Measurements from ENCODE around the gene NBDY. TPM values are rescaled to one million over a fixed set of nuclear protein-coding genes. Genes with fewer than 3 reads are reported as not detected.
"Not testable (repeated sequence)": the region's sequence is repeated elsewhere in the genome, so short reads cannot be mapped to it uniquely, and the experiment has no call there.

The NBDY gene
- total RNA-seq, 4 donors from 2014 or later = 15.6 to 47.2 (median 20.4) TPM

DNA sequence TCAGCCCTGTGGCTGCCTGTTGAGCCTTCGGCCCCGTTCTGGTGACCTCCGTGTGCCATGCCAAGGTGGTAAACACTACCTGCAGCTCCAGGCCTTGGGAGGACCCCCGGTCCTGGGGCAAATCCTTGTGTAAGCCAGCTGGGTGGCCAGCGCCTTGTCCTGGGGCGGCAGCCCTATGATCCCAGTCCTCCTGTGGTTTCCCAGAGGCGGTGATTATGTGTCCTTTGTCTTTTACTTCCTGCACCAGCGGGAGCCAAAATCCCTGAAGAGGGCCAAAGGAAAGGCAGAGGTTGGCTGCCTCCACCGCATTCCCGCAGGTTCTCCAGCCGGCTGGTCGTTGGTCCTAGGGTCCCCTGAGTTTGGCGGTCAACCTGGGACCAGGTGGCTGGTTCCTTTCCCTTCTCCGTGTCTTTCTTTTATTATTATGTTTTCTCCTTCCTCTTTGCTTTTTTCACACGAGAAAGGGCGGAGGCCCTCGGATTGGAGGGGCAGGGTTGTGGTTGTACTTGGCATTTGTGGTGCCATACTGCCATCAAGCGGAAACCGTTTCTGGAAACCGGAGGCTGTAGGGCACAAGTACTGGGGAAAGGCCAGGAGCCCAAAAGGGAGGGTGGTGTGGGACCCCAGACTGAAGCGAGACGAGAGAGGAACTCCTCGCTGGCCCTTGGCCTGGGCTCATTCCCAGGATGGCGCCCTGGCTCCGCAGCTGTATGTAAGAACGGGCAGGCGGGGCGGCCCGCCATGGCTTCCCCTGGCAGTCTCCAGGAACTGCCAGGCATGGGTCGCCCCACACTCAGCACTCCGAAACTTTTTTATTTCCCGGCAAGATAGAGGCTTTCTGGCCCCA, 43.9 kb downstream of the NBDY start:
- H3K36me3 ChIP-seq; H3K27me3 ChIP-seq; H3K27ac ChIP-seq; DNase-seq (ENCODE audit: low spot score in 2 of 2); H3K9me3 ChIP-seq; H3K4me3 ChIP-seq; H3K4me1 ChIP-seq: not testable (repeated sequence)
- WGBS = no CpG with 5 or more reads among the region's 32 CpGs

DNA sequence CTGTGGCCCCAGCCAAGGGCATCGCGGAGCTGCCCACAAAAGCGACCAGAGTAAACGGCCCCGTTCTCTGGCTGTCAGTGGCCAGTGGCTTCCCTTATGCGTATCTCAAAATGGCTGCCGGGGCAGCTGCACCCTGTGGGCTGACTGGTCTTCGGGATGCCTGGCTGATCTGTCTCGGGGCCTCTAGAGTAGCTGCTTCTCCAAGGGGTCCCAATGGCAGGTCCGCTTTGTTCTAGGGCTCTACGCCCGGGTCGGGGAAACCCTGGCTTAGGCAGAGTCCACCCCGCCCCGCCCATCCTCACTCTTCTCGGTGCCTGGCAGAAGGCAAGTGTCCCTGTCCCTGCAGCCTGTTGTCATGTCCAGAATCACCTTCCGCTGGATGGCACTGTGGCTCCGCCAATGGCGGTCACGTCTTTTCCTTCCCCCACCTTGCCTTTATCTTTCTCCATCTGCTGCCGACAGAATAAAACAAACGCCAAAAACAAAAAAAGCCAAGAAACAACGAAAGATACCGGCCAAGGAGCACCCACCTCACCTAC, 44.5 kb downstream of the NBDY start:
- H3K36me3 ChIP-seq; DNase-seq (ENCODE audit: low spot score in 2 of 2); H3K4me1 ChIP-seq; H3K9me3 ChIP-seq; H3K27me3 ChIP-seq; H3K4me3 ChIP-seq; H3K27ac ChIP-seq: not testable (repeated sequence)
- no CpG with 5 or more reads among the region's 24 CpGs for WGBS

DNA sequence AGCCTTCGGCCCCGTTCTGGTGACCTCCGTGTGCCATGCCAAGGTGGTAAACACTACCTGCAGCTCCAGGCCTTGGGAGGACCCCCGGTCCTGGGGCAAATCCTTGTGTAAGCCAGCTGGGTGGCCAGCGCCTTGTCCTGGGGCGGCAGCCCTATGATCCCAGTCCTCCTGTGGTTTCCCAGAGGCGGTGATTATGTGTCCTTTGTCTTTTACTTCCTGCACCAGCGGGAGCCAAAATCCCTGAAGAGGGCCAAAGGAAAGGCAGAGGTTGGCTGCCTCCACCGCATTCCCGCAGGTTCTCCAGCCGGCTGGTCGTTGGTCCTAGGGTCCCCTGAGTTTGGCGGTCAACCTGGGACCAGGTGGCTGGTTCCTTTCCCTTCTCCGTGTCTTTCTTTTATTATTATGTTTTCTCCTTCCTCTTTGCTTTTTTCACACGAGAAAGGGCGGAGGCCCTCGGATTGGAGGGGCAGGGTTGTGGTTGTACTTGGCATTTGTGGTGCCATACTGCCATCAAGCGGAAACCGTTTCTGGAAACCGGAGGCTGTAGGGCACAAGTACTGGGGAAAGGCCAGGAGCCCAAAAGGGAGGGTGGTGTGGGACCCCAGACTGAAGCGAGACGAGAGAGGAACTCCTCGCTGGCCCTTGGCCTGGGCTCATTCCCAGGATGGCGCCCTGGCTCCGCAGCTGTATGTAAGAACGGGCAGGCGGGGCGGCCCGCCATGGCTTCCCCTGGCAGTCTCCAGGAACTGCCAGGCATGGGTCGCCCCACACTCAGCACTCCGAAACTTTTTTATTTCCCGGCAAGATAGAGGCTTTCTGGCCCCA, 49.3 kb downstream of the NBDY start:
- not testable (repeated sequence) for DNase-seq (ENCODE audit: low spot score in 2 of 2); H3K4me1 ChIP-seq; H3K27me3 ChIP-seq; H3K27ac ChIP-seq; H3K36me3 ChIP-seq; H3K4me3 ChIP-seq; H3K9me3 ChIP-seq
- no CpG with 5 or more reads among the region's 32 CpGs for WGBS

DNA sequence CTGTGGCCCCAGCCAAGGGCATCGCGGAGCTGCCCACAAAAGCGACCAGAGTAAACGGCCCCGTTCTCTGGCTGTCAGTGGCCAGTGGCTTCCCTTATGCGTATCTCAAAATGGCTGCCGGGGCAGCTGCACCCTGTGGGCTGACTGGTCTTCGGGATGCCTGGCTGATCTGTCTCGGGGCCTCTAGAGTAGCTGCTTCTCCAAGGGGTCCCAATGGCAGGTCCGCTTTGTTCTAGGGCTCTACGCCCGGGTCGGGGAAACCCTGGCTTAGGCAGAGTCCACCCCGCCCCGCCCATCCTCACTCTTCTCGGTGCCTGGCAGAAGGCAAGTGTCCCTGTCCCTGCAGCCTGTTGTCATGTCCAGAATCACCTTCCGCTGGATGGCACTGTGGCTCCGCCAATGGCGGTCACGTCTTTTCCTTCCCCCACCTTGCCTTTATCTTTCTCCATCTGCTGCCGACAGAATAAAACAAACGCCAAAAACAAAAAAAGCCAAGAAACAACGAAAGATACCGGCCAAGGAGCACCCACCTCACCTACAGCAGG, 50.0 kb downstream of the NBDY start:
- not testable (repeated sequence) for H3K27me3 ChIP-seq; H3K36me3 ChIP-seq; H3K27ac ChIP-seq; H3K9me3 ChIP-seq; H3K4me1 ChIP-seq; DNase-seq (ENCODE audit: low spot score in 2 of 2); H3K4me3 ChIP-seq
- no CpG with 5 or more reads among the region's 24 CpGs for whole genome bisulfite sequencing

DNA sequence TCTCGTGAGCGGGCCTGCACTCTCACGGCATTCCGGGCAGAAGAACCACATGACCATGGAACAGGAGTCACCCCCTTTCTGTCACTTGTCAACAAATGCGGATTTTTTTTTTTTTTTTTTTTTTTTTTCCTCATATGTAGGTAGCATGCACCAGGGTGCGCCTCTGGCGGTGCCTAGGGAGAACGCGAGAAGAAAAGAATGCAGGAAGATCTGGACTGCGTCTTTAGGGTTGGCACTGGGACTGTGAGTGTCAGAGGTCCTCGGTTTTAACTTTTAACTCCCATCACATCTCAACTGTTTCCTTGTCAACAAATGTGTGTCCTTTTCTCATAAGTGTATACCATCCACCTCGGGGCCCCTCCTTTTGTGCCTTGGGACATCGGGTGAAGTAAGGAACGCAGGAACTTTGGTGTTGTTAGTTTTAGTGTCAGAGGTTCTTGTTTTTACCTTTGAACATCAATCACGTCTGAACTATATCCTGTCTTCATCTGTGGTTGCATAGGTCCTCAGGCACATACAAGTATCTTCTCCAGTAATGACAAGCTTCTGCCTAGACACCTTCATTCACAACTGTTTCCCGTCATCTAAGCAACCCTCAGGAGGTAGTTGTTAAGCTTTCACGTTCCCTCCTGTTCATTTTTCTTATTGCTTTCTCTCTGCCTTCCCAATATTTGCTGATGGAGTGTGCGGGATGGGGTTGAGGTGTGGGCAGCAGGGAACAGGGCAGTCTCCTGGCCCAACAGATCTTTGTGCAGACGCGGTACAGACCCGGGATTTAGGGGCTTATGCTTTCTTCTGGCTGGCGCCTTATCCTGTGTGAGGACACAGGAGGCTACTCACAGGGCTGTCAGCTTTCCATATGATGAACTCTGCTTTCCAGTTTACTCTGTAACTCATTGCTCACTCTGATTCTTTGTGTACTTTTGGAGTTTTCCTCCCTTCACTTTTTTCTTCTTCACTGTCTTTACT, 51.9 kb downstream of the NBDY start:
- H3K27me3 ChIP-seq; H3K4me3 ChIP-seq; DNase-seq (ENCODE audit: low spot score in 2 of 2); H3K27ac ChIP-seq; H3K4me1 ChIP-seq; H3K9me3 ChIP-seq; H3K36me3 ChIP-seq: not testable (repeated sequence)
- 82% methylated on average over 17 of the region's 22 CpGs for WGBS

DNA sequence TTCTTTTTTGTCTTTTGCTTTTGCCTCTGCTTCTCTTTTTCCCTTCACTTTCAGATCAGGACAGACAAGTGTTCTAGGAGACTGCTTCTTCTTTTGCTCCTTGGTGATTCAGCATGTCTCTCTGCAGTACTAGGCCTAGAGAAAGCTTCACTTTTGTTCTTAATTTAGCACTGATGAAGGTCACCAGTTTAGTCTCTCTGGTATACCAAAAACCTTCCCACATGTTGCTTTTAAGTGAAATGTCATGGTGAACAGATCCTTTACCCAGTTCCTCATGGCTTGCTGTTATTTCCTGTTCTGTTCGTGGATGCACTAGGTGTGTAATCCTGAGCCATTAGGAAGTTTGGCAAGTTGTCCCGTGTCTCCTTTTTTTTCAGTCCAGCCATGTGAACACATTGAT, 53.3 kb downstream of the NBDY start:
- H3K36me3 ChIP-seq = no peaks in the 10 kb centered on the region
- no peak overlapping the region for H3K4me3 ChIP-seq
- DNase-seq (ENCODE audit: low spot score in 2 of 2) = no peak
- no peaks in the 10 kb centered on the region for H3K9me3 ChIP-seq
- no peak overlapping the region for H3K27ac ChIP-seq
- no peaks in the 10 kb centered on the region for H3K4me1 ChIP-seq
- no peak for TF ChIP-seq EP300 (IDR thresholded peaks at IDR 0.05)
- WGBS = 32% methylated on average over 2 of the region's 2 CpGs
- H3K27me3 ChIP-seq = no peaks in the 10 kb centered on the region

DNA sequence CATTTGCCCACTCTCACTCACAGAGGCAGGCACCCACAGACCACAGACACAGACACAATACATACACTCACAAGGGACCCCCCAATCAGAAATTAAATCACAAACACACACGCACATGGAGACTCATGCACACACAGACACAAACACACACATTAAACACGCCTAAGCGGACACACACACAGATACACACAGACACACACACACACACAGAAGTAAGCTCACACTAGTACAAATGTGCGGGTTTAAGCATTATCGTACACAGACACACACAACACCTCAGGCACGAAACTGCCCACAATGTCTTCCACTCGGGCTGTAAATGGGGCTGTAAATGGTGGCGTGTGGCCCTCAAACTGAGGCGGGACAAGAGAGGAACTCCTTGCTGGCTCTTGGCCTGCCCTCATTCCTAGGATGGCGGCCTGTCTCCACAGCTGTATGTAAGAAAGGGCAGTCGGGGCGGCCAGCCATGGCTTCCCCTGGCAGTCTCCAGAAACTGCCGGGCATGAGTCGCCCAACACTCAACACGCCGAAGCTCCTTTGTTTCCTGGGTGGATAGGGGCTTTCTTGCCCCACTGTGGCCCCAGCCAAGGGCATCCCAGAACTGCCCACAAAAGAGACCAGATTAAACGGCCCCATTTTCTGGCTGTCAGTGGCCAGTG, 53.9 kb downstream of the NBDY start:
- Histone ChIP-seq H3K36me3 (no peaks in the 10 kb centered on the region), H3K4me3 (no peak overlapping the region), H3K9me3 (no peaks in the 10 kb centered on the region), H3K27me3 (no peaks in the 10 kb centered on the region), H3K27ac (no peak overlapping the region), H3K4me1 (no peaks in the 10 kb centered on the region)
- WGBS = 86% methylated on average over 13 of the region's 17 CpGs
- peak in 1 of 2 donors; percentile 68 for DNase-seq (ENCODE audit: low spot score in 2 of 2)
- TF ChIP-seq, protein P1, sequence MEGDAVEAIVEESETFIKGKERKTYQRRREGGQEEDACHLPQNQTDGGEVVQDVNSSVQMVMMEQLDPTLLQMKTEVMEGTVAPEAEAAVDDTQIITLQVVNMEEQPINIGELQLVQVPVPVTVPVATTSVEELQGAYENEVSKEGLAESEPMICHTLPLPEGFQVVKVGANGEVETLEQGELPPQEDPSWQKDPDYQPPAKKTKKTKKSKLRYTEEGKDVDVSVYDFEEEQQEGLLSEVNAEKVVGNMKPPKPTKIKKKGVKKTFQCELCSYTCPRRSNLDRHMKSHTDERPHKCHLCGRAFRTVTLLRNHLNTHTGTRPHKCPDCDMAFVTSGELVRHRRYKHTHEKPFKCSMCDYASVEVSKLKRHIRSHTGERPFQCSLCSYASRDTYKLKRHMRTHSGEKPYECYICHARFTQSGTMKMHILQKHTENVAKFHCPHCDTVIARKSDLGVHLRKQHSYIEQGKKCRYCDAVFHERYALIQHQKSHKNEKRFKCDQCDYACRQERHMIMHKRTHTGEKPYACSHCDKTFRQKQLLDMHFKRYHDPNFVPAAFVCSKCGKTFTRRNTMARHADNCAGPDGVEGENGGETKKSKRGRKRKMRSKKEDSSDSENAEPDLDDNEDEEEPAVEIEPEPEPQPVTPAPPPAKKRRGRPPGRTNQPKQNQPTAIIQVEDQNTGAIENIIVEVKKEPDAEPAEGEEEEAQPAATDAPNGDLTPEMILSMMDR (IDR thresholded peaks at IDR 0.05) = no peak
- TF ChIP-seq POLR2AphosphoS5 (IDR thresholded peaks at IDR 0.05) (no peak), EP300 (IDR thresholded peaks at IDR 0.05) (no peak), POLR2A (IDR thresholded peaks at IDR 0.05) (no peak)
